ENCODE measurements around the gene GATD1. TPM values are rescaled to one million over a fixed set of nuclear protein-coding genes. Genes with fewer than 3 reads are reported as not detected.

The GATD1 gene
- total RNA-seq, 4 donors from 2014 or later = 28.9 to 33.8 (median 31.2) TPM

DNA sequence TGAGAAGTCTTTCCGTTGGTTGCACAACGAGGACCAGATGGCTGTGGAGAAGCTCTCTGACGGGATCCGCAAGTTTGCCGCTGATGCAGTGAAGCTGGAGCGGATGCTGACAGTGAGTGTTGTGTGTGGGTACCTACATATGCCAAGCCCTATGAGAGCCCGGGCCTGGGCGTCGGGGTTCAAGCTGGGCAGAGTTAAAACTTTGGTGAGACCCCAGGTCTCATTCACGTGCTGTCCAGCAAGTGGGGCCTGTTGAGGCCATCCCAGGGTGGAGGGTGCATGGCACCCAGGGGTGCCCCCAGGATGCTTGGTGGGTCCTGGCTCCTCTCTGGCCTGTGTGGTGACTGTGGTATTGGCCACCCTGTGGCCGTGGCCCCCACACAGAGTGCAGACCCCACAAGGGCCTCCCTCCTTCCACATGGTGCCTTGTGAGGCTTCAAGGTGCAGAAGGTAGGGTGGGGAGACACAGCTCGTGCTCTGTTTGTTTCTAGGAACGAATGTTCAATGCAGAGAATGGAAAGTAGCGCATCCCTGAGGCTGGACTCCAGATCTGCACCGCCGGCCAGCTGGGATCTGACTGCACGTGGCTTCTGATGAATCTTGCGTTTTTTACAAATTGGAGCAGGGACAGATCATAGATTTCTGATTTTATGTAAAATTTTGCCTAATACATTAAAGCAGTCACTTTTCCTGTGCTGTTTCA is 12.8 kb downstream of the GATD1 start:
- Histone ChIP-seq H3K27me3 (no peaks in the 10 kb centered on the region), H3K4me1 (no peaks in the 10 kb centered on the region), H3K4me3 (no peak overlapping the region), H3K9me3 (no peaks in the 10 kb centered on the region), H3K36me3 (peaks cover 0 to 98% of the 10 kb centered on the region in 2 donors), H3K27ac (peak overlapping the region in 1 of 4 donors; percentile 27)
- TF ChIP-seq EP300 (IDR thresholded peaks at IDR 0.05) (no peak), POLR2AphosphoS5 (IDR thresholded peaks at IDR 0.05) (no peak), POLR2A (IDR thresholded peaks at IDR 0.05) (no peak)
- TF ChIP-seq, protein P1, sequence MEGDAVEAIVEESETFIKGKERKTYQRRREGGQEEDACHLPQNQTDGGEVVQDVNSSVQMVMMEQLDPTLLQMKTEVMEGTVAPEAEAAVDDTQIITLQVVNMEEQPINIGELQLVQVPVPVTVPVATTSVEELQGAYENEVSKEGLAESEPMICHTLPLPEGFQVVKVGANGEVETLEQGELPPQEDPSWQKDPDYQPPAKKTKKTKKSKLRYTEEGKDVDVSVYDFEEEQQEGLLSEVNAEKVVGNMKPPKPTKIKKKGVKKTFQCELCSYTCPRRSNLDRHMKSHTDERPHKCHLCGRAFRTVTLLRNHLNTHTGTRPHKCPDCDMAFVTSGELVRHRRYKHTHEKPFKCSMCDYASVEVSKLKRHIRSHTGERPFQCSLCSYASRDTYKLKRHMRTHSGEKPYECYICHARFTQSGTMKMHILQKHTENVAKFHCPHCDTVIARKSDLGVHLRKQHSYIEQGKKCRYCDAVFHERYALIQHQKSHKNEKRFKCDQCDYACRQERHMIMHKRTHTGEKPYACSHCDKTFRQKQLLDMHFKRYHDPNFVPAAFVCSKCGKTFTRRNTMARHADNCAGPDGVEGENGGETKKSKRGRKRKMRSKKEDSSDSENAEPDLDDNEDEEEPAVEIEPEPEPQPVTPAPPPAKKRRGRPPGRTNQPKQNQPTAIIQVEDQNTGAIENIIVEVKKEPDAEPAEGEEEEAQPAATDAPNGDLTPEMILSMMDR (IDR thresholded peaks at IDR 0.05) = no peak
- no peak for ATAC-seq
- WGBS, 2 donors (ENCODE audit: low coverage in 1 of 2) = 61 to 76% methylated on average over 2 to 12 of the region's 18 CpGs

DNA sequence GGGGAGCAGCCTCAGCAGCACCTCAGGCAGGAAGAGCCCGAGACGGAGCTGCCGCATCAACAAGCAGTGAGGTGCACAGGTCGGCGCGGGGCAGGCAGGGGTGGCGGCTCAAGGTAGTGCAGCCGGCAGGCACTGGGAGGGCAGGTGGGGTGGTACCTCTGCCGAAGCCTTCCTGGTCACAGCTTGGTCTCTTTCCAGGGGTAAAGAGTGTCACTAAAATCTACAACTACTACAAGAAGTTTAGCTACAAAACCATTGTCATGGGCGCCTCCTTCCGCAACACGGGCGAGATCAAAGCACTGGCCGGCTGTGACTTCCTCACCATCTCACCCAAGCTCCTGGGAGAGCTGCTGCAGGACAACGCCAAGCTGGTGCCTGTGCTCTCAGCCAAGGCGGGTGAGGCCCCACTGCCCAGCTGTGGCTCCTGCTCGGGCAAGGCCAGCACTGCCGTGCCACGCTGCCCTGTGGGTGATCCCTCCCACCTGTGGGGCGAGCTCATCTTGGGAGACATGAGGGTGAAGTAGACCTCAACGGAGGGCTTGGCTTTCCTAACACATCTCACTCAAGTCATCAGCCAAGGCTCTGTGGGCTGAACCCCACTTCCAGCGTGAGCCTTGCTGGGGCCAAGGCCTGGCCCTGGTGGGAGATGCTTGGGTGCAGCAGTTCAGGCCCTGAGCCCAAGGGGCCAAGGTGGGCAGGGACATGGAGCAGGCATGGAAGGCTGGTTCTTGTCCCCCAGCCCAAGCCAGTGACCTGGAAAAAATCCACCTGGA is 13.6 kb downstream of the GATD1 start:
- peaks cover 0 to 99% of the 10 kb centered on the region in 2 donors for H3K36me3 ChIP-seq
- no peak for TF ChIP-seq EP300 (IDR thresholded peaks at IDR 0.05)
- TF ChIP-seq POLR2AphosphoS5 (IDR thresholded peaks at IDR 0.05) = no peak
- no peak for TF ChIP-seq POLR2A (IDR thresholded peaks at IDR 0.05)
- TF ChIP-seq, protein P1 (IDR thresholded peaks at IDR 0.05) = no peak
- ATAC-seq = no peak
- no peak overlapping the region for H3K4me3 ChIP-seq
- WGBS, 2 donors (ENCODE audit: low coverage in 1 of 2) = 76 to 100% methylated on average over 1 to 2 of the region's 22 CpGs
- H3K4me1 ChIP-seq = no peaks in the 10 kb centered on the region
- H3K27me3 ChIP-seq = no peaks in the 10 kb centered on the region
- H3K9me3 ChIP-seq = no peaks in the 10 kb centered on the region
- no peak overlapping the region for H3K27ac ChIP-seq

DNA sequence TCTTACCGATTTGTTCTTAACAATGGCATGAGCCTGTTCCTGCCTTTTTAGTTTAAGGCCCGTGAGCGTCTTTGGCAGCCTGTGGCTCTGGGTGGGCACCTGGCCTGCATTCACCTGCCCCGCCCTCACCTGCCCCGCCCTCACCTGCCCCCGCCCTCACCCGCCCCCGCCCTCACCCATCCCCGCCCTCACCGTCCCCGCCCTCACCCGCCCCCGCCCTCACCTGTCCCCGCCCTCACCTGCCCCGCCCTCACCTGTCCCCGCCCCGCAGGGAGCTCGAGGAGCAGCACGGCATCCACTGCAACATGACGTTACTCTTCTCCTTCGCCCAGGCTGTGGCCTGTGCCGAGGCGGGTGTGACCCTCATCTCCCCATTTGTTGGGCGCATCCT is 14.2 kb downstream of the GATD1 start:
- Histone ChIP-seq H3K36me3 (peaks cover 0 to 99% of the 10 kb centered on the region in 2 donors), H3K4me3 (no peak overlapping the region), H3K9me3 (no peaks in the 10 kb centered on the region), H3K4me1 (no peaks in the 10 kb centered on the region), H3K27ac (peak overlapping the region in 2 of 4 donors; percentile 24 to 25), H3K27me3 (no peaks in the 10 kb centered on the region)
- WGBS, 2 donors (ENCODE audit: low coverage in 1 of 2) = no CpG with 5 or more reads among the region's 24 CpGs
- no peak for TF ChIP-seq POLR2AphosphoS5 (IDR thresholded peaks at IDR 0.05)
- no peak for TF ChIP-seq POLR2A (IDR thresholded peaks at IDR 0.05)
- no peak for ATAC-seq

DNA sequence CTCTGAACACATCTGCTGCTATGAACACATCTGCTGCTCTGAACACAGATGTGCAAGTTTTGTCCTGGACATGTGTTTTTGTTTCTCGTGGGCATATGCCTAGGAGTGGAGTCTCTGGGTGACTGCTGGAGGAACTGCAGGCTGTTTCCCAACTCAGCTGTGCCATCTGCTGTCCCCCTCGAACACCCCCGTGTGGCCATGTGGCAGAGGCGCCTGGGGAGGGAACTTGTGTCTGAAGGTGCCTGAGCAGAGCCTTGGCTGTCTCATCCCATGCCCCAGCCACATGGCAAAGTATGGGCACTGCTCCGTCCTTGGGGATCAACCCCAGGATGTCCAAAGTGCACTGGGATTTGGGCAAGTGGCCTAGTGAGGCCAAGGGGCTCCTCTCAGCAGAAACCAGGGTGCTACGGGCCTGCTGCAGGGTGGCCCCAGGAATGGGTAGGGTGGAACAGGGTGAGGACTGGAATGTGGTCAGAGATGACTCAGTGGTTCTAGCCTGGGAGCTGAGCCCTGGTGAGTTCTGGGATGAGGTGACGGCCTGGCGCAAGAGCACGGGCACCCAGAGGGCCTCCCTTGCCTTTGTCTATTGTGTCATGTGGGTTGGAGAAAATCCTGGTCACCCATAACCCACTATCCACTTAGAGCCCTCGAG is 14.7 kb downstream of the GATD1 start:
- Histone ChIP-seq H3K36me3 (peaks cover 0 to 100% of the 10 kb centered on the region in 2 donors), H3K4me3 (no peak overlapping the region), H3K27ac (peak overlapping the region in 2 of 4 donors; percentile 24 to 25), H3K27me3 (no peaks in the 10 kb centered on the region), H3K9me3 (no peaks in the 10 kb centered on the region), H3K4me1 (no peaks in the 10 kb centered on the region)
- peak; percentile 41 for ATAC-seq
- TF ChIP-seq POLR2A (IDR thresholded peaks at IDR 0.05) (no peak), EP300 (IDR thresholded peaks at IDR 0.05) (no peak), POLR2AphosphoS5 (IDR thresholded peaks at IDR 0.05) (no peak)
- TF ChIP-seq, protein P1 (IDR thresholded peaks at IDR 0.05) = no peak
- WGBS, 2 donors (ENCODE audit: low coverage in 1 of 2) = no CpG with 5 or more reads among the region's 10 CpGs

DNA sequence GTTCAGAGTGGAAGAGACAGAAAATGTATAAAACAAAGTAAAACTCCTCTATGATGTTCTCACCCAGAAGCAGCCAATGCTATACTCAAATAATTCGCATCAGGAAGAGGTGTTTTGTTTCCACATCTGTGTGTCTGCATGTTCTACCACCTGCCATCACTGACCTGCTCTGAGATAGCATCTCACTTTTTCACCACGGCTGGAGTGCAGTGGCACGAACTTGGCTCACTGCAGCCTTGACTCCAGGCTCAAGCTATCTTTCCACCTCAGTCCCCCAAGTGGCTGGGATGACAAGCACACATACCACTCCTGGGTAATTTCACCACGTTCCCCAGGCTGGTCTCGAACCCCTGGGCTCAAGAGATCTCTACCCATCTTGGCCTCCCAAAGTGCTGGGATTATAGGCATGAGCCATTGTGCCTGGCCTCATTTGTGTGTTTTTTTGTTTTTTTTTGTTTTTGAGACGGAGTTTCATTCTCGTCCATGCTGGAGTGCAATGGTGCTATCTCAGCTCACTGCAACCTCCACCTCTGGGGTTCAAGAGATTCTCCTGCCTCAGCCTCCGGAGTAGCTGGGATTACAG is 15.7 kb downstream of the GATD1 start:
- TF ChIP-seq EP300 (IDR thresholded peaks at IDR 0.05) (no peak), POLR2AphosphoS5 (IDR thresholded peaks at IDR 0.05) (no peak), POLR2A (IDR thresholded peaks at IDR 0.05) (no peak)
- TF ChIP-seq, protein P1 (IDR thresholded peaks at IDR 0.05) = no peak
- Histone ChIP-seq H3K4me3 (no peak overlapping the region), H3K4me1 (no peaks in the 10 kb centered on the region), H3K27me3 (no peaks in the 10 kb centered on the region), H3K9me3 (no peaks in the 10 kb centered on the region), H3K27ac (no peak overlapping the region), H3K36me3 (peaks cover 0 to 100% of the 10 kb centered on the region in 2 donors)
- WGBS, 2 donors (ENCODE audit: low coverage in 1 of 2) = 88 to 89% methylated on average over 5 to 8 of the region's 8 CpGs
- ATAC-seq = no peak
